HG02884 (cell line): ENCODE measurements around the gene OR5H2.

Experiments
- ATAC-seq: cut with Tn5 transposase; IDR thresholded peaks from one replicate; pipeline ENCODE4 v1.9.1; 2021; ENCODE audit warnings: mild to moderate bottlenecking, moderate library complexity; ENCODE audit not compliant: unreplicated experiment

Gene OR5H2

GRCh38 chr3:98329392-98330124 is 47.3 kb downstream of the OR5H2 start:
- ATAC-seq = peak; percentile 49

GRCh38 chr3:98331329-98331728 is 49.0 kb downstream of the OR5H2 start:
- ATAC-seq = no peak
